ENCODE data around the gene PAWR.
"Not testable (repeated sequence)": the region's sequence is repeated elsewhere in the genome, so short reads cannot be mapped to it uniquely, and the experiment has no call there.

PAWR gene

DNA sequence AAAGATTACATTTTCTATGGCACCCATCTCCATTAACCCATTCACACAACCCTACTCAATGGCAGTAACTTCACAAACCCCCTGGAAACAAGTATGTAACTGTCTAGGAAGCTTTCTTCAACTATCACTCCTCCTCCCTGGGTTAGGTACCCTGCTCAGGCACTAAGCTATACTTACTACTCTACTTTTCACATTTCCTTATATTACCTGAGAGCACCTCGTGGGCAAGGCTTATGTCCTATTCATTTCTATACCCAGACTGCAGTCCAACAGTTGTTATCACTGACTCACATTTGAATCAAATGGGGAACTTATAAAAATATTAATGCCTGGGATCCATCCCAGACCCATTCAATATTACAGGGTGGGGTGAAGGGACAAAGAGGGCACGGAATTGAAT is 4.6 kb downstream of the PAWR start:
- DNase-seq = no peak

DNA sequence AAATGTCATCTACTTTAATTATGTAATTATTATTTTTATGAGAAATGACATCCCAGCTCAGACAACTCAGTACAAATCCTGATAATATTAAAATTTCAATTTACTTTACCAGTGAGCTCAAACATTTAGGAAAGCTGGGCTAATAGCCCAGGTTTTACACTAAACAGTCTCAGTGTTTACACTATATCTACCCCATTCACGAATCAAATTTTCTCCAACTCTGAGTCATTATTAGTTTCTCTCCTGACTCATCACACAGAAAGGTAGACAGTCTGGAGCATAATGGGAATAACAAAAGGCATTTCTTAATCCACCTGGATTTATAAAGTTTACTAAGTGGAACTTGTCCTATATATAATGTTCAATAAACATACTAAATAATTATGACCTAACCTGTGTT is 5.7 kb downstream of the PAWR start:
- no peak for DNase-seq

DNA sequence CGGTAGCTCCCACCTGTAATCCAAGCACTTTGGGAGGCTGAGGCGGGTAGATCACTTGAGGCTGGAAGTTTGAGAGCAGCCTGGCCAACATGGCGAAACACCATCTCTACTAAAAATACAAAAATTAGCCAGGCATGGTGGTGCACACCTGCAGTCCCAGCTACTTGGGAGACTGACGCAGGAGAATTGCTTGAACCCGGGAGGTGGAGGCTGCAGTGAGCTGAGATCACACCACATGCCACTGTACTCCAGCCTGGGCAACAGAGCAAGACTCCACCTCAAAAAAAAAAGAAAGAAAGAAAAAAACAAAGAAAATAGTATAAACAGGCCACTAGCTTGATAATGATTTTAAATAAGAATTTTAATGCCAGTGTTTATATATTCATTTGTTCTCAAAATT is 6.4 kb downstream of the PAWR start:
- not testable (repeated sequence) for DNase-seq

DNA sequence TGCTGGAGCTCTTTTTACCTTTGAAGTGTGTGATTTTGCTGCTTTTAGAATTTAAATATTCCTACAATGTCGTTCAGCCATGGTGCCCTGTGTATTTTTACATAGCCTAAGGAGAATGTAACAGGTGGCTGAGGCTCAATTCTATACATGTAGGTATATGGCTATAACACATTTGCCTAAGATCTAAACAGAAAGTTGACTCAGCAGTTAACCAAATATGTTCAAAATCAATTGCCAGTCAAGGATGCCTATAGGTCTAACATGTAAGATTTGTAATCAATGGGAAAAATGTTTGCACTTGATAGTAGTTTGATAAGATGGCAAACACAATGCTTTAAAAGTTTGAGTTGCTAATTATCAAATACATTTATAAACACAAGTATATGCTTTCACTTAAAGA is 8.2 kb downstream of the PAWR start:
- DNase-seq = no peak

DNA sequence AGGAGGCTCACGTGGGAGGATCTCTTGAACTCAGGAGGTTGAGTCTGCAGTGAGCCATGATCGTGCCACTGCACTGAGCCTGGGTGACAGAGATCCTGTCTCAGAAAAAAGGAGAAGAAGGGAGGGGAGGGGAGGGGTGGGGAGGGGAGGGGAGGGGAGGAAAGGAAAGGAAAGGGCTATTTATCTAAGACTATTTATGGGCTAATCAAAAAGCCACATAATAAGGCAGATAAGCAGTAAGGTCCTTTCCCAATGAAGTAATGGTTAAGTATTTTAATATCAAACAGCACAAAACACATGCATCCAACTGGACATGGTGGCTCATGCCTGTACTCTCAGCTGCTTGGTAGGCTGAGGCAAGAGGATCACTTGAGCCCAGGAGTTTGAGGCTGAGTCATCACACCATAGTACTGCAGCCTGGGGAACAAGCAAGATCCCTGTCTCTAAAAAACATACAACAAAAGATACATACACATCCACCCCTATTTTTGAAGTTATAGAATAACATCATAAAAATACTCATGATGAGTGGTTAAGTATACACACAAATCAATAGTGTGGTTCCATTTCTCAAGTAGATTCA is 9.7 kb downstream of the PAWR start:
- DNase-seq = no peak

DNA sequence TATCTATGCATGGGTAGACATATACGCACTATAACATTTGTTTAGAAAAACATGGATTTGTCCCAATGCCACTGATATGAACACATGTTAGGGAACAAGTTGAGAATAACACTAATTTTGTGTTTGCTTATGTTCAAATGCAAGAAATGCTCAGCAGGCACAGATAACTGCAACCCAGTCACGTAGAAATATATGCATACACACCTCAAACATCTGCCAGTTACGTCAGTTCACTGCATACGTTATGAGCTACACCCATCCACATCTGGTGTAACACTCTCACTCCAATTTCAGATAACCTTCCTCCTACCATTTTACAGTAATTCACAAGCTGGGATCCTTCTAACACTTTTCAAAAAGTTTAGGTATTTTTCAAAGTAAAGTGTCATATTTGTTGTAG is 10.7 kb downstream of the PAWR start:
- DNase-seq = no peak

DNA sequence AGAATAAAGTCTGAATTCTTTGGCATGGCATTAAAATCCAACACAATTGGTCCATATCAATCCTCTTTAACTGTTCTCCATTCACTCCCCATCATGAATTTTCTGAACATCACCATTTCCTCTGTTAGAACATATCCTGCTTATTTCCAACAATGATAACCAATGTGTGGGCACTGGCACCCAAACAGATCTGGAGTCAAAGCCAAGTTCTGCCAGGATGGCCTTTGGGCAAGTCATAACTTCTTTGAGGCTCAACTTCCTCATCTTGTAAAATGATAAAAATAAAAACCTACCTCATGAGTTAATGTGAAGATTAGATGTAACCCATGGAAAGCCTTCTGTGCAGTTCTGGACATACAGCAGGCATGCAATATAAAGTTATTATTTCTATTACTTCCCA is 12.5 kb downstream of the PAWR start:
- no peak for DNase-seq

DNA sequence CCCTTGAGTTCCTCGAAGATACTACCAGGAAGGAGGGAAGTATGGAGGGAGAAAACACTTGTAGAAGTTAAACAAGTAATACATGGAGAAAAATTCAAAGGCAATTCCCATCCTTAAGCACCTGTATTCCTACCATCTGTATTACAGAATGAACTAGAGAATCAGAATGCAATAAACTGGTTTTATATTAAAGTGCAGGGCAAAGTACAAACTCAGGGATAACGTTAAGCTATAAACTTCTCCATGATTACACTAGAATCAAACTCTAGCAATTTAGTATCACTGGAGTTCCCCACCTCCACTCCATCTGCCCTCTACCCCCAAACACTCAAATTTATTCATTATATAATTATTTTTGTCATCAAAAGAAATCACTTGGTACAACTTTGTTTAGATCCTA is 13.1 kb downstream of the PAWR start:
- no peak for DNase-seq

DNA sequence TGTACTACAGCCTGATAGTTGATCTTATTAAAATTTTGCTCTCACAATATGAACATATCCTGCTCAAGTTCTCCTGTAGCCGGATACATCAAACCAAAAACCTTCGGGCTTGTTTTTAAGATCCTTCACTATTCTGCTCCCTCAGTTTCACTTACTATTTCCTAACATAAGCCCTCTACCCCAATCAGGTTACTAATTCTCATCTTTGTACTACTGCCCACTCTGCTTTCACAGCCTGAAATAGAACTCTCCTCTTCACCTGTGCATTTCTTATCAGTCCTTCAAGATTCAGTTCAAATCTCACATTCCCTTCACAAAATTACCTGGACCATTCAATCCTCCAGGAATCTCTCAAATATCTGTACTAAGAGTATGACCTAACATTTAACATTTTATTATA is 14.2 kb downstream of the PAWR start:
- no peak for DNase-seq

DNA sequence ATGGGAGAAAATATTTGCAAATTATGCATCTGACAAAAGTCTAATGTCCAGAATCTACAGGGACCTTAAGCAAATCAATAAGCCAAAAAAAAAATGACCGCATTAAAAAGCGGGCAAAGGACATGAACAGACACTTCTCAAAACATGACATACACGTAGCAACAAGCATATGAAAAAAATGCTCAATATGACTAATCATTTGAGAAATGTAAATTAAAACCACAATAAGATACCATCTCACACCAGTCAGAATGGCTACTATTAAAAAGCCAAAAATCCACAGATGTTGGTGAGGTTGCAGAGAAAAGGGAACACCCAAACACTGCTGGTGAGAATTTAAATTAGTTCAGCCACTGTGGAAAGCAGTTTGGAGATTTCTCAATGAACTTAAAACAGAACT is 16.1 kb downstream of the PAWR start:
- no peak for DNase-seq

DNA sequence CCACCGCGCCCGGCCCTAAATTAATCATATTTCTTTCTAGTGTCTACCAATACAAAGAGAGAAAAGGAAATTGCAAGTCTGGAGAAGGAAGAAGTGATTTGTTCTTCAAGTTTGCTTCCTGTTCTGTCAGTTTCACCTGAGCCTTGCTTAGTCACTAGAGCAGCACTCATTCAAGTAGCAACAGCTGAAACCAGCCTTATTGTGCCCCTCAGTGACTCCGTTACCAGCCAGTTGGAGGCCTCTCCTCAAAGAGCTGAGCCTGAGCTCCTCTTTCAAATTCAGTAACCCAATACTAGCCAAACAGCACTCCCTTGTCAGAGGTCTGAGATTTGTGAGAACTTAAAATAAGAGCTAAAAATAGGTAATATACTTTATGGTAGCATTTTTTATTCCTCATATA is 17.4 kb downstream of the PAWR start:
- DNase-seq = no peak

DNA sequence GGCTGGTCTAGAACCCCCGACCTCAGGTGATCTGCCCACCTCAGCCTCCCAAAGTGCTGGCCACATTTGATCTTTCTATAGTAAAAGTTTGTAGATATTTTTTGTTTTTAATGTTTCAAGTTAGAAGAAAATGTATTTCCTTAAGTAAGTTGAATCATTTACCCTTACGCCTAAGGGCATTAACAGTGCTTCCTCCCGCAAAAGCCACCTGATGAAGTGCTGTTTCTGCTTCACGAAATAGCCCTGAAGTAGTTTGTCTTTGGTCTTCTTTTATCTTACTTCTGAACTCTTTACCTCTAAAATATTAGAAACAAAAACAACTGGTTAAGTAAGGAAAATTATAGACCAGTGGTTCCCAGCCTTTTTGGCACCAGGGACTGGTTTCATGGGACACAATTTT is 22.7 kb downstream of the PAWR start:
- no peak for DNase-seq

DNA sequence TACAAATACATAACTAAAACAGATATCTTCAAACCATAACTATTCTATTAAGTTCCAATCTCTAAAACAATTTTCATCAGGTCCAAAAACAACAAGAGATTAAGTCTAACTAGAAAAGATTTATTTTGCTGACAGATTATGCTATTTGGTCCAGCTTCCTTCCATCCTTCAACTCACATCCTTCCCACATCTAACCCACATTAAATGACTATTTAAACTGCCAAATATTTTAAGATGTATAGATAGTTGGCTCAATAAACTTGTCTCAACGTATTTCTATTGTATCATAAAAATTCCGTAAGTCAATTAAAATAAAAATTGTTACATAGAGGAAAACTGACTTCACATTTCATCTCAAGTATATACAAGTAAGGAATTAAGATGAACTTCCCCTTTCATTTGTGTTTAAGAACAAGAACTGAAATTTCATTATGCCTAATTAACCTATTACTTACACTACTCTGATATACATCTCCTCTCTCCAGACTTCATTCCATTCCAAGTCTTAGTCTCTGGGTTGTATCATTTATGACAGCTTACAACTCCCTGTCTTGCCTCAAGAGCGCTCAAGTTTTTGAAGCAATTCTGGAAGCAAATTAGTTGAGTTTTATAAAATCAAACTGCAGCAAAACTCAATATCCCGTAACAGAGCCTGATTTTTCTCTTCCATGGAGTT is 25.4 kb downstream of the PAWR start:
- DNase-seq = no peak

DNA sequence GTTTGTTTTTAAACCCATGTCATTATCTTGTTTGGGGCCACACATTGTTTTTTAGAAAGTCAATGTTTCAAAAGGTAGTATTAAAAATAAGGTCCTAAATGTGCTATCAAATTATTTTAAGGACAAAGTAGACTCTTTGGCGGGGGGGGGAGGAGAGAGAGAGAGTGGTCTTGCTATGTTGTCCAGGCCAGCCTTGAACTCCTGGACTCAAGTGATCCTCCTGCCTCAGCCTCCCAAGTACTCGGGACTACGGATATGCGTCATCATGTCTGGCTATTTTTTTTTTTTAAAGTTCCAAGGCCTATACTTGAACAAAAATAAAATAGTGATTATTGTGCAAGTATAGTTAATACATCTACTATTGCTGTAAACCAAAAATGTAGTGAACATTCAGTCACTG is 26.2 kb downstream of the PAWR start:
- DNase-seq = no peak

DNA sequence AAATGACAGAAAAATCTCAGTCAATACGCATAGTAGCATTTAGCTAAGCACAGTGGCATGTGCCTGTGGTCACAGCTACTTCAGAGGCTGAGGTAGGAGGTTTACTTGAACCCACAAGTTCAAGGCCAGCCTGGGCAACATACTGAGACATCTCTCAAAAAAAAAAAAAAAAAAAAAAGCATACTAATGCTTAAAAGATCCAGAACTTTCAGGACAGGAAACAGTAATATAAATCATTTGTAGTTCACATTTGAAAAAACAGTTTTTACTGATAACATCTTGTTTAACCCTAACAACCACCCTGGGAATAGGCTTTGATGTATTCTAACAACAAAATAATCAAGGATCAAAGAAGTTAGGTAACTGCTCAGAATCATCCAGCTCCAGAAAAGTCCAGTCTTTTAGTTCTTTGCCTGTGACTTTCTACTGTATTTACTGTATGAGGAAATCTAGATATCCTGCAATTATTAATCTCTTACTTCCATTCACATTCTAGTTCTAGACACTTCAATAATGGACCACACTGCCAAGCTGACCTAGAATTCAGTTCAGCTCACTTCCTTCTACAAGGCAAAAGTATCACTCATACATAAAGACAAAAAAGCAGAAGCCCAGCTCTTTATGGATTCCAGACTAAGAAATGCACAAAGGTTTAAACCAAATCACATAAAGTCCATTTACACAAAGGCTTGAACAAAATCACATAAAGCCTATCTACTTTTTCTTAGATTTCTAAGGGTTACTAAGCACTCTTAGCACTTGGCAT is 28.5 kb downstream of the PAWR start:
- DNase-seq = no peak

DNA sequence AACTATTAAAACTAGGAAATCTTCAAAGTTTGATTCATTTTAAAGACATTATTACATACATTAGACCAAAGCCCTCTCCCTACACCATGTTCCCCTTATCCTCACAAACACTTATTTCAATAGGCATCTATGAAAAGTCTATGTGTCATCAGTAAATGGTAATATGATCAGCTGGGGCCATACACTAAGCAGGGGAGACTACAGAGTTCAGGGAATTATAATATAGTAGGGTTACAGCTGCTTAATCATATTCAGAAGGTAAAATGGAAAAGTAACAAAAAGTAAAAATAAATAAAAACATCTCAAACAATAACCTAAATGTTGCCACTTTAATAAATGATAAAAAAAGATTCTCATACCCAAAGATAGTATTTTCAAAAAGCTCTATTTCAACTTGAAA is 29.1 kb downstream of the PAWR start:
- no peak for DNase-seq

DNA sequence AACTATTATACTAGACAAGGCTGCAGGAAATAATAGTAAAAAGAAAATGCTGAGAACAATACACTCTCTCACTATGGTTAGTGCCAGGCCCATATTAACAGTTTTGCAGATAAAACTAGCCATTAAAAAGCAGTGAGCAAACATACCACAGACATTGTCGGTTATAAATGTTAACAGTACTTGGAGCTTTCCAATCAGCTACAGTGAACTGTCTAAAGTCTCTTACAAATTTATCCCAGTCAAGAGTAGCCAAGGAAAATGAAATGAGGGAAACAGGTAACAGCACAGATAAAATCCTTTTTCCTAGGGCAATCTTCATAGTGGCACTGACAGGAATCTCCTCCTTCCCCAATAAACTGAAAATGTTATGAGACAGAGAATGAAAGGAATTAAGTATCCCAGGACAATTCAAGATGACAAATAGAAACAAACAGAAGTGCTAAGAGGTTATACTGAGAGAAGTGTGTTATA is 30.8 kb downstream of the PAWR start:
- DNase-seq = no peak

DNA sequence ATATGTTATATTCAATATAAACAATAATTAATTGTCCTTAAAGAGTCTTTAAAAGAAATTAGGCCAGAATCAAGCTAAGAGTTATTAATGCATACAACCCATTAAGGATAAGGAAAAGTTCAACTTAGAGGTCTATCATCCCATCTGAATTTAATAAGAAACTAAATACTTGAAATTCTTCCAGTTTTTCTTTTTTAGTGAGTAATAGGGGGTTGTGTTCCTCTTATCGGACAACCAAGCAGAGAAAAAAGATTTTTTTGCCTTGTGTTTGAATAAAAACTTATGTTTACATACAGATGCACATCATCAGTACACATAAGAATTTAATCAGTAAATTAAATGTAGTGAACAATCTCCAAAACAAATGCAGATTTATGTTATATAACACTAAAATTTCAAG is 32.5 kb downstream of the PAWR start:
- DNase-seq = no peak

DNA sequence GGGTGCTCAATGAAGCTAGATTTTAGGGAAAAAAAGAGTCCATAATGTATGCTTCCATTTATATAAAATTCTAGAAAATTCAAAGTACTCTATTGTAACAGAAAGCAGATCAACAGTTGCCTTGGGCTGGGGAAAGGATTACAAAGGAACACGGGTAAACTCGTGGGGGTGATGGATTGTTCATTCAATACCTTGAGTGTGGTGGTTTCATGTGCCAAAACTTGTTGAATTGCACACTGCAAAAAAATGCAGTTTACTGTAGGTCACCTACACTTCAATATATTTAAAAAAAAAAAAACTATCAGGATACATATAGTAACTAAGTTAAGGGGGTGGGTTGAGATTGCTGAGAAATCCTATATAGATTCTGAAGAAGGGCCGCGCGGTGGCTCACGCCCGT is 33.6 kb downstream of the PAWR start:
- no peak for DNase-seq

DNA sequence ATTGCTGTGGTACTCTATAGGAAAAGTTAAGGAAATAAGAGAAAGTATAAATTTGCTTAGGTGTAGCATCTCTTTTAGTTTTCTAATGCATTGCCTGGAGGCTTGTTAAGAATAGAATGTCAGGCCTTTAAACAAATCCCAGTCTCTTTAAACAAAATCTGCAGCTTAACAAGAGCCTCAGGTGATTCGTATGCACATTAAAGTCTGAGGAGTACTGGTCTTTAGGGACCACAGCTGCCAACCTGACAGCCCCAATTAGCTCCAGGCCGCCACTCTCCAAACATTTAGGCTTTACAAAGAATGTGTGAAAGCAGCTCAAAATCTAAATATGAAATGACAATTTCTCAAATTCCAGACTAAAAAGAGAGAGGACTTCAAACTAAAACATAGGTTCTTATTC is 35.7 kb downstream of the PAWR start:
- DNase-seq = no peak

DNA sequence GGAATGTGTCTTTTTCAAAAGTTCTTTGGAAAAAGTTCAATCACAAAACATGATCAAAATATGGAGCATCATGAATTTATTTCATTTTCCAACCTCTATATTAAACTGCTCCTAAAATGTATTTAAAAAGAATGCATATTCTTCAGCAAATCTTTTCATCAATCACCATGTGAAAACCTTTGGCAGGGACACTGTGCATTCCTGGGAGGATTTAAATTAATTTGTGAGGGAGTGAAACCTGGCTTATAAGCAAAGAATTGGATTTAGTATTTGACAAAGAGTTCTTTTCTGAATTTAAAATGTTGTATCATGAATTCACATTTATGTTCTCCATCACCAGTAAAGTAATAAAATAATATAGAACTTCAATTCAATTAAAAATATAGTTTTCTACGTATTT is 38.2 kb downstream of the PAWR start:
- DNase-seq = no peak

DNA sequence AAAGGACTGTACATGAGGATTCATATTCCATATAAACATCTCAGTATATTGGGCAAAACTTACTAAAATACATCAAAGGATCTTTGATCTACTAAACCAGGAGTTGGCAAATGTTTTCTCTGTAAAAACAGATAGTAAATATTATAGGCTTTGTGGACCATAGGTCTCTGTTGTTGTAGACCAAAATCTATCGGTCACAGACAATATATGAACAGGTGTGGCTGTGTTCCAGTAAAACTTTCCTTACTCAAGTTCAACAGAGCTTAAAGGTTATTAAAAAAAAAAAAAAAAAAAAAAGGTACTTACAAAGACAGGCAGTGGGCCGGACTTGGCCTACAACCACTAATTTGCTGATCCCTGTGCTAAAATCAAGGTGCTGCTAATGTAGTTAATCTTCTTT is 40.3 kb downstream of the PAWR start:
- no peak for DNase-seq

DNA sequence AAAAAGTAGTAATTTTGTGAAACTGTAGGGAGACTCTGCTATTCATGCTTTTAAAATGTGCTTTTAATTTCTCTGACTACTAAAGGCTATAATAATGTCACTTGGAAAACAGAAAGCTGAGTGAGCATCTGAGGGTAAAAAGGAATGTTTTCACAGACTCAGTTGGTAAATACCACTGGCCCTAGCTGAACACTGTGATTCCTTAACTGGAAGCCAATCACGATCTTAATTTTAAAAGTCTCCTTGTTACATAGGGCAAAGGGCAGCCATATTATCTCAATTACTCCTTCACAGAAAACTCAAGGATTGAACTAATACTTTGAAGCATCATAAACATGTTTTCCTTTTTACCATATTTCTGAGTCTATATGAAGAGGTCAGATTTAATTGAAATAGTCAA is 41.9 kb downstream of the PAWR start:
- DNase-seq = no peak

DNA sequence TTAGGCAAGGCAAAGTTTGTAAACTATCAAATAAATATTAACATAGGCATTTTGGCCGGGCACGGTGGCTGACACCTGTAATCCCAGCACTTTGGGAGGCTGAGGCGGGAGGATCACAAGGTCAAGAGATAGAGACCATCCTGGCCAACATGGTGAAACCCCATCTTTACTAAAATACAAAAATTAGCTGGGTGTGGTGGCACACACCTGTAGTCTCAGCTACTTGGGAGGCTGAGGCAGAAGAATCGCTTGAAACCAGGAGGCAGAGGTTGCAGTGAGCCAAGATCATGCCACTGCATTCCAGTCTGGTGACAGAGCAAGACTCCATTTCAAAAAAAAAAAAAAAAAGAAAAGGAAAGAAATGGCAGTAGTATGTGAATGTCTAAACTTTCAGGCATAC is 43.9 kb downstream of the PAWR start:
- not testable (repeated sequence) for DNase-seq

DNA sequence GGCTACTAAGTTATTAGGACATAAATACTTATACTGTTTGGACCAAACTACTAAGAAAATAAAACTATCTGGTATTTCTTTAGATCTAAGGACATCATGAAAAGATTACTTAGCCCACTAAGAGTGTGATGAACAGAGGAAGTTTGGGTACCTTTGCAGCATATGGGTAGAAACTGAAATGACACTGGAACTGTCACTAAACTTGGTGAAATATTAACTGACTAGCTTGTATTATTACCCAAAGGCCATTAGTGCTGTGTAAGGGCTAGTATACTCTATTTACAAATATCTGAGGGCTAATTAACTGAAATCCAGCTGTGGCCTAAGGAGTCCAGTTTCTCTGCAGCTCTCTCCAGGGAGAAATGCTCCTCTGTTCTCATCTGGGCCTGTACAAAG is 45.5 kb downstream of the PAWR start:
- no peak for DNase-seq
